ENCODE measurements around the gene MAT2B. TPM values are rescaled to one million over a fixed set of nuclear protein-coding genes. Genes with fewer than 3 reads are reported as not detected.

Gene MAT2B
- polyA plus RNA-seq, 1 of the 3 experiments (the other 2 are of a cell fraction) = 30.1 TPM

DNA sequence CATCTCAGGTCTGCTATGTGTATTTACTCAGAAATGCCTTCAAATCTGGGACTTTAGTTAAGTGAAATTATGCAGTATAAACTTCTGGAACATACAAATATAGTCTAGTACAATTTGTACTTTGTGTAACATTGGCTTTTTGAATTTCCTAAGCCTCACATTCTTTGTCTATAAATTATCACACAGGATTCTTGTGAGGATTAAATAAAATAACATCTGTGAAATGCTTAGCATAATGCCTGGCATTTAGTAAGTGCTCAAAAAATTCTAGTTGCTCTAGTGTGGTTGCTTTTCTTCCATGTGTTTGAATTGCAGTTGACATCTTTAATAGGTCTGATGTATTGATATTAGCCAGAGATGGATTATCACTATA is 42.4 kb upstream of the MAT2B start:
- H3K9me2 ChIP-seq = no peaks in the 10 kb centered on the region

More for the DNA sequence above, 42.4 kb upstream of the MAT2B start:
- no peak overlapping the region for H3K4me3 ChIP-seq (ENCODE audit: low read depth in 2 of 2, low read length in 1 of 2)
- H3F3A ChIP-seq (replicated peaks; ENCODE audit: insufficient read depth) = peaks cover 22% of the 10 kb centered on the region
- H3K79me2 ChIP-seq (ENCODE audit: insufficient read depth) = peaks cover 69% of the 10 kb centered on the region
- no peak overlapping the region for H3K9ac ChIP-seq
- H2AFZ ChIP-seq (ENCODE audit: low read depth) = peak overlapping the region; percentile 81; the same call in 1 of the 2 replicates
- TF ChIP-seq TAF1 (IDR thresholded peaks at IDR 0.05; ENCODE audit: borderline replicate concordance, low read depth, low read length) (no peak), JUND (IDR thresholded peaks at IDR 0.05) (no peak), FOSL2 (IDR thresholded peaks at IDR 0.05; ENCODE audit: borderline replicate concordance, low read depth) (no peak), TEAD4 (IDR thresholded peaks at IDR 0.05; ENCODE audit: borderline replicate concordance, insufficient read depth) (no peak), YY1 (IDR thresholded peaks at IDR 0.05; ENCODE audit: low read depth) (no peak), MXI1 (IDR thresholded peaks at IDR 0.05; ENCODE audit: low read depth, low read length) (no peak), FOXM1 (IDR thresholded peaks at IDR 0.05; ENCODE audit: low read depth) (no peak), EZH2phosphoT487 (IDR thresholded peaks at IDR 0.05; ENCODE audit: borderline replicate concordance, low read depth) (no peak)
- TF ChIP-seq, protein P1, sequence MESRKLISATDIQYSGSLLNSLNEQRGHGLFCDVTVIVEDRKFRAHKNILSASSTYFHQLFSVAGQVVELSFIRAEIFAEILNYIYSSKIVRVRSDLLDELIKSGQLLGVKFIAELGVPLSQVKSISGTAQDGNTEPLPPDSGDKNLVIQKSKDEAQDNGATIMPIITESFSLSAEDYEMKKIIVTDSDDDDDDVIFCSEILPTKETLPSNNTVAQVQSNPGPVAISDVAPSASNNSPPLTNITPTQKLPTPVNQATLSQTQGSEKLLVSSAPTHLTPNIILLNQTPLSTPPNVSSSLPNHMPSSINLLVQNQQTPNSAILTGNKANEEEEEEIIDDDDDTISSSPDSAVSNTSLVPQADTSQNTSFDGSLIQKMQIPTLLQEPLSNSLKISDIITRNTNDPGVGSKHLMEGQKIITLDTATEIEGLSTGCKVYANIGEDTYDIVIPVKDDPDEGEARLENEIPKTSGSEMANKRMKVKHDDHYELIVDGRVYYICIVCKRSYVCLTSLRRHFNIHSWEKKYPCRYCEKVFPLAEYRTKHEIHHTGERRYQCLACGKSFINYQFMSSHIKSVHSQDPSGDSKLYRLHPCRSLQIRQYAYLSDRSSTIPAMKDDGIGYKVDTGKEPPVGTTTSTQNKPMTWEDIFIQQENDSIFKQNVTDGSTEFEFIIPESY (IDR thresholded peaks at IDR 0.05; ENCODE audit: borderline replicate concordance, low read depth) = no peak
- TF ChIP-seq, protein P2, sequence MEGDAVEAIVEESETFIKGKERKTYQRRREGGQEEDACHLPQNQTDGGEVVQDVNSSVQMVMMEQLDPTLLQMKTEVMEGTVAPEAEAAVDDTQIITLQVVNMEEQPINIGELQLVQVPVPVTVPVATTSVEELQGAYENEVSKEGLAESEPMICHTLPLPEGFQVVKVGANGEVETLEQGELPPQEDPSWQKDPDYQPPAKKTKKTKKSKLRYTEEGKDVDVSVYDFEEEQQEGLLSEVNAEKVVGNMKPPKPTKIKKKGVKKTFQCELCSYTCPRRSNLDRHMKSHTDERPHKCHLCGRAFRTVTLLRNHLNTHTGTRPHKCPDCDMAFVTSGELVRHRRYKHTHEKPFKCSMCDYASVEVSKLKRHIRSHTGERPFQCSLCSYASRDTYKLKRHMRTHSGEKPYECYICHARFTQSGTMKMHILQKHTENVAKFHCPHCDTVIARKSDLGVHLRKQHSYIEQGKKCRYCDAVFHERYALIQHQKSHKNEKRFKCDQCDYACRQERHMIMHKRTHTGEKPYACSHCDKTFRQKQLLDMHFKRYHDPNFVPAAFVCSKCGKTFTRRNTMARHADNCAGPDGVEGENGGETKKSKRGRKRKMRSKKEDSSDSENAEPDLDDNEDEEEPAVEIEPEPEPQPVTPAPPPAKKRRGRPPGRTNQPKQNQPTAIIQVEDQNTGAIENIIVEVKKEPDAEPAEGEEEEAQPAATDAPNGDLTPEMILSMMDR (IDR thresholded peaks at IDR 0.05) = no peak
- TF ChIP-seq, protein P3, sequence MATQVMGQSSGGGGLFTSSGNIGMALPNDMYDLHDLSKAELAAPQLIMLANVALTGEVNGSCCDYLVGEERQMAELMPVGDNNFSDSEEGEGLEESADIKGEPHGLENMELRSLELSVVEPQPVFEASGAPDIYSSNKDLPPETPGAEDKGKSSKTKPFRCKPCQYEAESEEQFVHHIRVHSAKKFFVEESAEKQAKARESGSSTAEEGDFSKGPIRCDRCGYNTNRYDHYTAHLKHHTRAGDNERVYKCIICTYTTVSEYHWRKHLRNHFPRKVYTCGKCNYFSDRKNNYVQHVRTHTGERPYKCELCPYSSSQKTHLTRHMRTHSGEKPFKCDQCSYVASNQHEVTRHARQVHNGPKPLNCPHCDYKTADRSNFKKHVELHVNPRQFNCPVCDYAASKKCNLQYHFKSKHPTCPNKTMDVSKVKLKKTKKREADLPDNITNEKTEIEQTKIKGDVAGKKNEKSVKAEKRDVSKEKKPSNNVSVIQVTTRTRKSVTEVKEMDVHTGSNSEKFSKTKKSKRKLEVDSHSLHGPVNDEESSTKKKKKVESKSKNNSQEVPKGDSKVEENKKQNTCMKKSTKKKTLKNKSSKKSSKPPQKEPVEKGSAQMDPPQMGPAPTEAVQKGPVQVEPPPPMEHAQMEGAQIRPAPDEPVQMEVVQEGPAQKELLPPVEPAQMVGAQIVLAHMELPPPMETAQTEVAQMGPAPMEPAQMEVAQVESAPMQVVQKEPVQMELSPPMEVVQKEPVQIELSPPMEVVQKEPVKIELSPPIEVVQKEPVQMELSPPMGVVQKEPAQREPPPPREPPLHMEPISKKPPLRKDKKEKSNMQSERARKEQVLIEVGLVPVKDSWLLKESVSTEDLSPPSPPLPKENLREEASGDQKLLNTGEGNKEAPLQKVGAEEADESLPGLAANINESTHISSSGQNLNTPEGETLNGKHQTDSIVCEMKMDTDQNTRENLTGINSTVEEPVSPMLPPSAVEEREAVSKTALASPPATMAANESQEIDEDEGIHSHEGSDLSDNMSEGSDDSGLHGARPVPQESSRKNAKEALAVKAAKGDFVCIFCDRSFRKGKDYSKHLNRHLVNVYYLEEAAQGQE (IDR thresholded peaks at IDR 0.05; ENCODE audit: low read depth, low read length) = no peak
- POLR2A ChIA-PET = no interaction called here
- DNase-seq = no peak
- peaks cover 15 to 19% of the 10 kb centered on the region in 2 experiments; a peak in 3 of 4 replicates for H3K4me1 ChIP-seq (ENCODE audit: control insufficient read depth in 1 of 2, insufficient read depth in 2 of 2, low read depth in 1 of 2, low read length in 1 of 2)
- no peak overlapping the region for H3K4me2 ChIP-seq
- CTCF ChIA-PET = interaction anchor here (1.0 kb wide), 1 partner anchor 10 kb away, joined by 3 read pairs; no protein-coding TSS in a partner anchor
- no peaks in the 10 kb centered on the region for H3K9me3 ChIP-seq
- peaks cover 0 to 8% of the 10 kb centered on the region in 2 experiments for H3K36me3 ChIP-seq (replicated peaks in 1 of 2; ENCODE audit: control insufficient read depth in 1 of 2, insufficient read depth in 2 of 2, low read length in 1 of 2)
- peak overlapping the region; percentile 54 to 82 for H3K27ac ChIP-seq (ENCODE audit: low read depth in 2 of 2, low read length in 1 of 2)
- no peaks in the 10 kb centered on the region for H4K20me1 ChIP-seq (ENCODE audit: insufficient read depth)
- no peaks in the 10 kb centered on the region for H3K27me3 ChIP-seq (ENCODE audit: insufficient read depth)

Data from SK-N-SH (cell line).